ENCODE results near the gene SLC15A5.
A peak's percentile ranks its signal among the peaks of the same experiment; 100 is the strongest.

SLC15A5 gene, protein sequence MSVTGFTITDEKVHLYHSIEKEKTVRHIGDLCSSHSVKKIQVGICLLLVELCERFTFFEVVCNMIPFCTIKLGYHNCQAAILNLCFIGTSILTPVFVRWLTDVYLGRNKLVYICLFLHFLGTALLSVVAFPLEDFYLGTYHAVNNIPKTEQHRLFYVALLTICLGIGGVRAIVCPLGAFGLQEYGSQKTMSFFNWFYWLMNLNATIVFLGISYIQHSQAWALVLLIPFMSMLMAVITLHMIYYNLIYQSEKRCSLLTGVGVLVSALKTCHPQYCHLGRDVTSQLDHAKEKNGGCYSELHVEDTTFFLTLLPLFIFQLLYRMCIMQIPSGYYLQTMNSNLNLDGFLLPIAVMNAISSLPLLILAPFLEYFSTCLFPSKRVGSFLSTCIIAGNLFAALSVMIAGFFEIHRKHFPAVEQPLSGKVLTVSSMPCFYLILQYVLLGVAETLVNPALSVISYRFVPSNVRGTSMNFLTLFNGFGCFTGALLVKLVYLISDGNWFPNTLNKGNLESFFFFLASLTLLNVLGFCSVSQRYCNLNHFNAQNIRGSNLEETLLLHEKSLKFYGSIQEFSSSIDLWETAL

GRCh38 chr12:16277585-16277984, at the start of gene SLC15A5:
Gene SLC15A5 (minus strand): TSS chr12:16277685. CDS start chr12:16277685, 0 bp downstream.
- DNase-seq, result no peak

DNA sequence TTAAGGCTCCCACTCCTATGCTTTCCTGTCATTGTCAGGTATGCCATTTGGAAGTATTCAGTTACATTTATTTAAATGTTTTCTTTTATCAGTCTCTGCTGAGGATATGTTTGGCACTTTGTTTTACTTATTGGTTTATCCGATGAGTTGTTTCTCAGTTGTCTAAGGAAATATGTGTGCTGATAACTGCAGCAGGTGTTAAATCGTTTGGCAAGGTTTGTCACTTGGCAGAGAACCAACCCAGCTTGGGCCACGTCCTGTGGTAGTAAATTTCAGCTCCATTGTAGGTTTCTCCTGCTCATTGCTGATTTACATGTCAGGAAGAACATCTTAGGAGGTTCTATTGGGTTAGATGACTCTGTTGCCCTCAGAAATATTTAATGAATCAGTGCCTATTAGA, 47.9 kb upstream of the SLC15A5 start:
- peak; percentile 62 for DNase-seq

- no peak for DNase-seq
Observed at GRCh38 chr12:16324772-16325171, 47.3 kb upstream of the SLC15A5 start.

- no peak for DNase-seq
Observed at GRCh38 chr12:16324272-16324671, 46.8 kb upstream of the SLC15A5 start.

- no peak for DNase-seq
Observed at GRCh38 chr12:16323638-16324037, 46.2 kb upstream of the SLC15A5 start.

- no peak for DNase-seq
Observed at GRCh38 chr12:16323010-16323409, 45.5 kb upstream of the SLC15A5 start.

- no peak for DNase-seq
Observed at GRCh38 chr12:16310934-16311333, 33.4 kb upstream of the SLC15A5 start.

DNA sequence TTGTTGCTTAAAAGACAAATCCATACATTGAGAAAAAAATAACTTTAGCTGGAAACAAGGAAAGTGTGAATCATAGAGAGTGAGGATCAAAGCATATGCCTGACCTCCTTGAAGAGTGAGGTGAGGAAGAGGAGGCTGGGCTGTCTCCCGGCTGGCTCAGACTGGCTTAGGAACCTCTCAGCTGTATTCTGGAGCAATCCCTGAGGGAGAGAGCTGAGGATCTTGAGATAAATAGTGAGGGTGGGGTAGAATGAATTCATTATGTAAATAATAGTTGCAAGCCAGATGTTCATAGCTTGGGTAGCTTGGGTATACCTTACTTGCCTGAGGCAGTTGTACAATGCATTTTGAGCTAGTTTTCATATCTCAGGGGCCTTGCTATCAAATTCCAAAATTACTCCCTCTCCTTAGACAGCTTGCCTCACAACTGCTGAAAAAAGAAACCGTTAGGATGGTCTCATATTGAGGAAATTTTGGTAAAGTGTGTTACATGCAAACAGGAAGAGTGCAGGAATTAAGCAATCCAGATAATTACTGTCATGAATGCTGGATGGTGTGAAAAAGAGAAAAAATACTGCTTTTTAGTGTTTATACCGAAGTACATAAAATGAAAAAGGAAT, 30.5 kb upstream of the SLC15A5 start:
- DNase-seq, result no peak

DNA sequence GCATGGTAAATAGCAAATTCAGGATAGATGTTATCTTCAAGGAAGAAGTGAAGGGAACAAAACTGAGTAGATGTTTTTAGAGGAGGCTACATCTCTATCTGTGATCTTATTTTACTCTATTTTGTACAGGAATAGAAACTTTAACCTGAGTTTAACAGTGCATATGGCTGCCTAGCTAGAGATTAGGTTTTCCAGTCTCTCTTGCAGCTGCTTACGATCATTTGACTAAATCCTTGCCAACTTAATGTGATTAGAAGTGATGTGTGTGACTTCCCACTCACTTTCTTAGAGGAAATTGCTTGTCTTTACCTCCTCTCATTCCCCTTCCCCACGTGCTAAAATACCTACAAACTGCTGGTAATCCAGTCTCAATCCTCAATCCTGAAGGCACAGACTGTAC, 26.5 kb upstream of the SLC15A5 start:
- no peak for DNase-seq

- no peak for DNase-seq
Observed at GRCh38 chr12:16300736-16301135, 23.3 kb upstream of the SLC15A5 start.

- no peak for DNase-seq
Observed at GRCh38 chr12:16300122-16300521, 22.6 kb upstream of the SLC15A5 start.

DNA sequence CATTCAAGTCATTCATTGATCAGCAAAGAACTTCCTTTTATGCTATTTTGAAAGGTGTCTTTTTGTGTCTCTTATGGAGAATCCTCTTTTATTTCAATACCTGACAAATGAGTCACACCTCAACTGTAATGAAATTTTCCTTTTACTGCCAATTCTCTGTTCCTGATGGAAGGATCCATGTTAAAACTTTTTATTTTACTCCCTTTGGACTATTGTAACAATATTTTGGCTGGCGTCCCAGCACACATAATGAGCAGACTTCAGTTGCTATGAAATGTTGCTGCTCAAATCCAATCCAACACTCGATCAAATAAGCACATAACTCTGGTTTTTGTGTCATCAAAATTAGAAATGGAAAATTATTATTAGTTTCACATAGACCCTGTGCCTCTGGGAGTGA, 21.9 kb upstream of the SLC15A5 start:
- DNase-seq, result no peak

- DNase-seq, result no peak
Observed at GRCh38 chr12:16297521-16297920, 20.0 kb upstream of the SLC15A5 start.

DNA sequence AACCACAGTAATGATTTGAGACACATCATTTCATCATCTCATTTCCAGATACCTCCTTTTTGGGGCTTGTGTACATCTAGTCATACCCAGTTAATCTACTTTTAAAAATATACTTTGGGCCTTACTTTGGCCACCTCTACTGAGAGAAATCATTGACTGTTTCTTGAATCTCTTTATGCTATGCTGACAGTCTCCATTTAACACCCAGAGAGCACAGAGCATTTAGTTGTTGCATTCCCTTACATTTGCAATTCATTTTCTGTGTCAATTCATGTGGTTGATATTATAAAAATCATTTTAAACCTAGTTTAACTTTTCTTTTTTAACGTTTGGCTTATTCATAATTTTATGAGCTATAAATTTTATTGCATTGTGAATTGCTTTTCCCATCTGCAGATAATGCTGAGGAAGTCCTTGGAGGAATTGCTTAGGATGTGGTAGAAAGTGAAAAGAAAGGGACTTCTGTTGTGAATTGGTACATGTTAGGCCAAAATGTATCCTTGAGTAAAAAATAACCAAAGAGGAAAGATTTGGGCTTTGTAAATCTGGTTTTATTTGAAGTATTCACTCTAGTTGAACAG, 17.0 kb upstream of the SLC15A5 start:
- DNase-seq, result no peak

DNA sequence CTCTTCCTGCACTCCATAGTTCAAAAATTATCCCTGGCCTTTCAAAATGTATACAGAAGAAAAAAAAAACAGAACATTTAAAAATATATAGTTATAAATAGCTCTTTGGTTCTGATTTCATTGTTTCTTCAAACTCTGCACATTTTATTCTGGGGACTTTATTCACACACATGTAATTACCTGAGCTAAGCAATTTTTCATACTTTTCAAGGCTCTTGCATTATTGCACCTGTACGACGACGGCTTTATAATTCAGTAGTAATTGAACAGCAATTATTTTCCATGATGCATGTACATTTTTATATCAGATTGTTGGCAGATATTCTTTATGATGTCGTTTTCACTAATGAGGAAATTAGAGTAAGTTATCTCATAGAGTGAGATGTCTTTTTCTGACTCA, 13.5 kb upstream of the SLC15A5 start:
- DNase-seq, result no peak

GRCh38 chr12:16285586-16285985, 8.1 kb upstream of the SLC15A5 start:
- DNase-seq, result no peak

- no peak for DNase-seq
Observed at GRCh38 chr12:16282978-16283377, 5.5 kb upstream of the SLC15A5 start.

DNA sequence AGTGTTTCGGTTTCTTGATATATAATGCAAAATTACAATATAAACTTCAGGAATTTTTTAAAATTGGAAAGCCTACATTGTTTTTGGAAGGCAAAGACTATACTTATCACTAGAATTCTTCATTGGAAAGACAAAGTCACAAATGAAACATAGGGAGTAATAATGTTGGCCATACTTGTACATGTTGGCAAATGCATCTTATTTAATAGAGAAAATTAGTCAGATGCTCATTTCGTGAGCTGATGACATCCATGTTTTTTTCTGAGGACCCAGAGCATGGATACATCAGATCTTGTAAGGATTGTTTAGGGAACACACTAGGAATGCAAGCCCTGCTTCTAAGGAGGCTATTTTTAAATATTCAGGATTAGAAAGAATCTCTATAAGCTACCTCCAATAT, 4.6 kb upstream of the SLC15A5 start:
- no peak for DNase-seq

DNA sequence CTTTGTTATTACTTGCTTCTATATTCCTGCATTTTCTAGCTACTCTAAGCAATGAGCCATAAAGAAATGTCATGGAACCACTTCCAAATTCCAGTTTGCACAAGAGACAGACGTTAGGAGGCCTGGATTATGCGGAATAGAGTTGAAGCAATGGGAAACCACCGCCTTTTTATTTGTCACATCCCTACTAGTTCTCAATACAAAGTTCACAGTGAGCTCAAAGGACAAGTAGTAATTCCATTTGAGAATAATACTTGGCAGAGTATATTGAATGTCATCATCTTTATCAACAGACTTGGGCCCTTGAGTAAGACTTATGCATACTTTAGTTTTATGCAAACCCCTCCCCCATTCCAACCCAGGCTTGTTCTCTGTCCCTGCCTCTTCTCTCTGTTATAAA, 3.7 kb upstream of the SLC15A5 start:
- DNase-seq, result no peak

- no peak for DNase-seq
Observed at GRCh38 chr12:16272222-16272621, 5.3 kb downstream of the SLC15A5 start.

GRCh38 chr12:16271062-16271461, 6.4 kb downstream of the SLC15A5 start:
- DNase-seq, result no peak

- DNase-seq, result no peak
Observed at GRCh38 chr12:16269946-16270345, 7.5 kb downstream of the SLC15A5 start.

DNA sequence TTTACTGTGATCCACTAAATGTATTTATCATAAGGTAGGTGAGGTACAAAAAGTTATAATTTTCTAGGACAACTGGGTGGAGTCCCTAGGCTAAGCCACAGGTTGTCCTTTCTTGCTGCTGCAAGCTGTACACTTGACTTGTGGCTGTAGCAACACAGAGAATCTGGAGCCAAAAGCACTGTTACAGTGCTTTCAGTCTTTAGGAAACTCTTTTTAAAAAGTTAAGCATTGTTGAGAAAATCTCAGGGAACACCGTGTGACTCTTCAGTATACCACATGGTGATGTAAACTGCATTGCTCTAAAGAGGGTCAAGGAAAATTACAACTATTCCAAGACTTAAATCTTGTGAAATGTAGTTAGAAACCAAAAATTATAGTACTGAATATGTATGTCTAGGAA, 11.4 kb downstream of the SLC15A5 start:
- DNase-seq, result no peak

GRCh38 chr12:16261944-16262475, 15.5 kb downstream of the SLC15A5 start:
- no peak for DNase-seq
